SK-N-SH treated with all-trans-retinoic acid at 6 μM for 48 hours (cell line): ENCODE data around the gene SLC6A19.

ENCODE experiments used
- ATAC-seq: fragments of 200-7000 bp; cut with Tn5 transposase; 3 replicates; pipeline ENCODE4 v1.9.1; 2020; ENCODE audit warnings: mild to moderate bottlenecking, moderate library complexity
- ARNTL ChIP-seq: fragments of 450-650 bp; formaldehyde crosslinking; IDR thresholded peaks from 2 replicates; pipeline ENCODE4 v1.5.0; 2020; ENCODE audit warnings: low read depth, mild to moderate bottlenecking, moderate library complexity, borderline replicate concordance
- BACH2 ChIP-seq: fragments of 250-450 bp; sonication (Bioruptor Pico); IDR thresholded peaks from 2 replicates; pipeline ENCODE4 v1.9.0; 2021; ENCODE audit warnings: mild to moderate bottlenecking, borderline replicate concordance
- CSRNP3 ChIP-seq: fragments of 250-450 bp; sonication (Bioruptor Pico); IDR thresholded peaks from 2 replicates; pipeline ENCODE4 v1.5.1; 2021; ENCODE audit warnings: mild to moderate bottlenecking, moderate library complexity
- ESRRG ChIP-seq: fragments of 250-450 bp; sonication (Bioruptor Pico); IDR thresholded peaks from 2 replicates; pipeline ENCODE4 v1.6.1; 2021; ENCODE audit warnings: mild to moderate bottlenecking
- OSR1 ChIP-seq: fragments of 250-450 bp; sonication (Bioruptor Pico); IDR thresholded peaks from 2 replicates; pipeline ENCODE4 v1.8.0; 2022; ENCODE audit warnings: moderate library complexity, mild to moderate bottlenecking, inconsistent platforms
- PATZ1 ChIP-seq: fragments of 250-450 bp; sonication (Bioruptor Pico); IDR thresholded peaks from 2 replicates; pipeline ENCODE4 v1.8.0; 2020; ENCODE audit warnings: mild to moderate bottlenecking, moderate library complexity, borderline replicate concordance
- POU6F1 ChIP-seq: fragments of 250-450 bp; sonication (Bioruptor Pico); IDR thresholded peaks from 2 replicates; pipeline ENCODE4 v1.8.0; 2021; ENCODE audit warnings: low read depth, mild to moderate bottlenecking, moderate library complexity, borderline replicate concordance
- PPARA ChIP-seq: fragments of 250-450 bp; sonication (Bioruptor Pico); IDR thresholded peaks from 2 replicates; pipeline ENCODE4 v1.5.0; 2020; ENCODE audit warnings: mild to moderate bottlenecking, borderline replicate concordance
- RARB ChIP-seq: fragments of 250-450 bp; sonication (Bioruptor Pico); IDR thresholded peaks from 2 replicates; pipeline ENCODE4 v1.8.0; 2021; ENCODE audit warnings: mild to moderate bottlenecking, moderate library complexity
- SNAI2 ChIP-seq: fragments of 250-450 bp; sonication (Bioruptor Pico); IDR thresholded peaks from 2 replicates; pipeline ENCODE4 v1.5.0; 2020; ENCODE audit warnings: mild to moderate bottlenecking, moderate library complexity
- TCF4 ChIP-seq: fragments of 250-450 bp; sonication (Bioruptor Pico); IDR thresholded peaks from 2 replicates; pipeline ENCODE4 v1.8.0; 2021; ENCODE audit warnings: mild to moderate bottlenecking, moderate library complexity, borderline replicate concordance
- TOX ChIP-seq: fragments of 250-450 bp; sonication (Bioruptor Pico); IDR thresholded peaks from 2 replicates; pipeline ENCODE4 v1.8.0; 2021; ENCODE audit warnings: mild to moderate bottlenecking, moderate library complexity, borderline replicate concordance
- ZC3H10 ChIP-seq: fragments of 250-450 bp; sonication (Bioruptor Pico); IDR thresholded peaks from 2 replicates; pipeline ENCODE4 v1.5.1; 2021; ENCODE audit warnings: mild to moderate bottlenecking, moderate library complexity
- ZFP3 ChIP-seq: fragments of 250-450 bp; sonication (Bioruptor Pico); IDR thresholded peaks from 2 replicates; pipeline ENCODE4 v1.5.0; 2020; ENCODE audit warnings: mild to moderate bottlenecking, moderate library complexity
- ZFP30 ChIP-seq: fragments of 450-650 bp; formaldehyde crosslinking; IDR thresholded peaks from 2 replicates; pipeline ENCODE4 v1.5.0; 2022; ENCODE audit warnings: mild to moderate bottlenecking, moderate library complexity
- ZNF565 ChIP-seq: fragments of 450-650 bp; formaldehyde crosslinking; conservative IDR thresholded peaks from 2 replicates; pipeline ENCODE4 v1.5.0; 2020; ENCODE audit warnings: low read depth, mild to moderate bottlenecking, moderate library complexity
- ZNF70 ChIP-seq: fragments of 450-650 bp; formaldehyde crosslinking; IDR thresholded peaks from 2 replicates; pipeline ENCODE4 v1.5.0; 2020; ENCODE audit warnings: mild to moderate bottlenecking, moderate library complexity
- TF ChIP-seq, protein P1 (sequence below): fragments of 250-450 bp; sonication (Bioruptor Pico); IDR thresholded peaks from 2 replicates; pipeline ENCODE4 v1.5.0; 2020; ENCODE audit warnings: mild to moderate bottlenecking, moderate library complexity

SLC6A19 gene

DNA sequence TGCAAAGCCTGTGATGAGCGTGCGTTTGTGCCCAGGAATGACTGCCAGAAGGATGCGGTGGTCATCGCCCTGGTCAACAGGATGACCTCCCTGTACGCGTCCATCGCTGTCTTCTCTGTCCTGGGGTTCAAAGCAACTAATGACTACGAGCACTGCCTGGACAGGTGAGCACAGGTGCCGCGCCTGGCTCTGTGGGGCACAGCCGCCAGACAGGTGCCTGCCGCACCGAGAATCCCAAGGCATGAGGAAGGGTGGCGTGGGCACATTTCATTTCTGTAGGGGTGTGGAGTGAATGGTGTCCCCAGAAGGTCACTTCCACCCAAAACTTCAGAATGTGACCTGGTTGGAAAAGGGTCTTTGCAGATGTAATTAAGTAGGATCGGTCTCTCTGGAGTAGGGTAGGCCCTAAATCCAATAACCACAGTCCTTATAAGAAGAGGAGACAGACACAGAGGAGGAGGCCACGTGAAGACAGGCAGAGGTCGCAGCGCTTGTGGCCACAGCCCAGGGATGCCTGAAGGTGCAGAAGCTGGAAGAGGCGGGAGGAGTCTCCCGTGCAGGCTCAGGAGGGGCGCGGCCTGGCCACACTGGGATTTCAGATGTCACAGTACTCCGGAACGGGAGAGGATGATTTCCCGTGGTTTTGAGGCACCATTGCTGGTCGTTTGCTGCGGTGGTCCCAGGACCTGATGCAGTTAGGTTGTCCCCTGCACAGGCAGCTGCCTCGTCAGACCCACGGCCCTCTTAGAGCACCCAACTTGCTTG, 39.3 kb downstream of the SLC6A19 start (continued):
- TF ChIP-seq OSR1 (CRISPR knock-in tag) (no peak), CSRNP3 (no peak)

DNA sequence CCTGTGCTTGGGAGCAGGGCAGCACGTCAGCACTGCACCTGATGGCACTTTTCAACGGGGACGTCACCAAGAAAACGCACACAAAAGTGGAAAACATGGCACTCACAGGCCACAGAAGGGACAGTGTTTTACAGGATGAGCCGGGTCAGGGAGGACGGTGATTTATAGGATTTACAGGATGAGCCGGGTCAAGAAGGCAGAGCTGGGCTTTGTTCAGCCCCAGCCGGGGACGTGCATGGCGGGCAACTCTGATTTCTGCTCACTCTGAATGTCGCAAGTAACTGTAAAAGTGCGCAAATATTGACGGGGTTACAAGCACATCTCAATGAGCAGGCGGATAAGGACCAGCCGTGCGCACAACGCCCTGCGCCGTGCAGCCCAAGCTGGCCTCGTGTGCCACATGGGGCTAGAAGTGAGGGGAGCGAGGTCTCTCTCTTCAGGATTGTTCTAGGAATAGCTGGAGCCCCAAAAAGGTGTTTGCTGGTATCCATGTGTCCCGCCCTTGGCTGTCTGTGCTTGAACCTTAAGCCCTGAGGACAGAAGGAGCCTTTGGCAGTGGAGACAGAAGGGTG, 40.2 kb downstream of the SLC6A19 start:
- no peak for TF ChIP-seq ZNF70 (CRISPR knock-in tag)
- TF ChIP-seq ZC3H10 (CRISPR knock-in tag), result no peak
- TF ChIP-seq, protein P1, sequence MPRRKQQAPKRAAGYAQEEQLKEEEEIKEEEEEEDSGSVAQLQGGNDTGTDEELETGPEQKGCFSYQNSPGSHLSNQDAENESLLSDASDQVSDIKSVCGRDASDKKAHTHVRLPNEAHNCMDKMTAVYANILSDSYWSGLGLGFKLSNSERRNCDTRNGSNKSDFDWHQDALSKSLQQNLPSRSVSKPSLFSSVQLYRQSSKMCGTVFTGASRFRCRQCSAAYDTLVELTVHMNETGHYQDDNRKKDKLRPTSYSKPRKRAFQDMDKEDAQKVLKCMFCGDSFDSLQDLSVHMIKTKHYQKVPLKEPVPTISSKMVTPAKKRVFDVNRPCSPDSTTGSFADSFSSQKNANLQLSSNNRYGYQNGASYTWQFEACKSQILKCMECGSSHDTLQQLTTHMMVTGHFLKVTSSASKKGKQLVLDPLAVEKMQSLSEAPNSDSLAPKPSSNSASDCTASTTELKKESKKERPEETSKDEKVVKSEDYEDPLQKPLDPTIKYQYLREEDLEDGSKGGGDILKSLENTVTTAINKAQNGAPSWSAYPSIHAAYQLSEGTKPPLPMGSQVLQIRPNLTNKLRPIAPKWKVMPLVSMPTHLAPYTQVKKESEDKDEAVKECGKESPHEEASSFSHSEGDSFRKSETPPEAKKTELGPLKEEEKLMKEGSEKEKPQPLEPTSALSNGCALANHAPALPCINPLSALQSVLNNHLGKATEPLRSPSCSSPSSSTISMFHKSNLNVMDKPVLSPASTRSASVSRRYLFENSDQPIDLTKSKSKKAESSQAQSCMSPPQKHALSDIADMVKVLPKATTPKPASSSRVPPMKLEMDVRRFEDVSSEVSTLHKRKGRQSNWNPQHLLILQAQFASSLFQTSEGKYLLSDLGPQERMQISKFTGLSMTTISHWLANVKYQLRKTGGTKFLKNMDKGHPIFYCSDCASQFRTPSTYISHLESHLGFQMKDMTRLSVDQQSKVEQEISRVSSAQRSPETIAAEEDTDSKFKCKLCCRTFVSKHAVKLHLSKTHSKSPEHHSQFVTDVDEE (CRISPR knock-in tag), result no peak
- no peak for TF ChIP-seq ZNF565 (CRISPR knock-in tag)
- TF ChIP-seq SNAI2 (CRISPR knock-in tag), result no peak
- TF ChIP-seq TOX (CRISPR knock-in tag), result no peak
- no peak for TF ChIP-seq PATZ1
- TF ChIP-seq ZFP3 (CRISPR knock-in tag), result no peak
- TF ChIP-seq BACH2 (CRISPR knock-in tag), result no peak
- TF ChIP-seq ZFP30 (CRISPR knock-in tag), result no peak
- TF ChIP-seq OSR1 (CRISPR knock-in tag), result no peak
- TF ChIP-seq ARNTL (CRISPR knock-in tag), result no peak
- ATAC-seq, result no peak

DNA sequence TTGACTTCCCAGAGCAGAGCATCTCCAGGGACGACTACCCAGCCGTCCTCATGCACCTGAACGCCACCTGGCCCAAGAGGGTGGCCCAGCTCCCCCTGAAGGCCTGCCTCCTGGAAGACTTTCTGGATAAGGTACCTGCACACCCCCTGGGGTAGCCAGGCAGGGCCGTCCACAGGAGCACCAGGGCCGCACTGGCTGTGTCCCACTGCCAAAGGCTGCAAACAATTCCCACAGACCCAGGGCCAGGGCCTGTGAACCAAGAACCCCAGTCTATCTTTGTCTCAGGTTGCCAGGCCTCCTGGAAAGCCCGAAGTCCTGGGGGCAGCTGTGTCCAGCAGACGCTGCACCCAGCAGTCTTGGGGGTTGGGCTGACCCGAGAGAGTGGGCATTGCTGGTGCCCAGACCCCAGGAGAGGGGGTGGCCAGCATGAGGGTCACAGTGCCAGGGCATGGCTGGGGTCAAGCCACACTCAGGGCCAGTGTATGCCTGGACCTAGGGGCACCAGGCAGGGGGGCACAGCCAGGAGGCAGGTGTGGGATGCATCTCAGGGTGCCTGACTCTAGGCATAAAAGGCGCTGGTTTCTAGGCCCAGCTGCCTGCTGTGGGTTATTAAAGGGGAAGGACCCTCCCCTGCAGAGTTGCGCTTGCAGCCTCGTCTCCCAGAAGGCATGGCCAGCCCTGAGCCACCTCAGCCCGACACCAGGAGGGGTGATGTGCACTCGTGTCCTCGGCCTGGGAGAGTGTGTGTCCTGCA, 41.5 kb downstream of the SLC6A19 start:
- no peak for TF ChIP-seq ZNF565 (CRISPR knock-in tag)
- TF ChIP-seq SNAI2 (CRISPR knock-in tag), result no peak
- TF ChIP-seq RARB (CRISPR knock-in tag), result no peak
- no peak for TF ChIP-seq TCF4 (CRISPR knock-in tag)
- TF ChIP-seq BACH2 (CRISPR knock-in tag), result no peak
- no peak for TF ChIP-seq OSR1 (CRISPR knock-in tag)
- TF ChIP-seq ESRRG, result no peak
- no peak for TF ChIP-seq PPARA (CRISPR knock-in tag)
- TF ChIP-seq POU6F1, result no peak
- TF ChIP-seq ARNTL (CRISPR knock-in tag), result no peak
- TF ChIP-seq PATZ1, result no peak
- TF ChIP-seq ZNF70 (CRISPR knock-in tag), result no peak
- no peak for TF ChIP-seq CSRNP3
- ATAC-seq, result no peak
